ENCODE measurements around the gene SAP130.

- no peak for TF ChIP-seq CTCF (IDR thresholded peaks at IDR 0.05)
- TF ChIP-seq POLR2AphosphoS5 (IDR thresholded peaks at IDR 0.05): peak in 3 of 4 donors; percentile 37 to 47 (median 41)
These were observed 74.6 kb downstream of the SAP130 start for GRCh38 chr2:127953128-127953718.
